HS-27A (cell line): ENCODE results near the gene NFATC4.
"Not testable (repeated sequence)": the region's sequence is repeated elsewhere in the genome, so short reads cannot be mapped to it uniquely, and the experiment has no call there.

ENCODE experiments used
- DNase-seq: peaks from one replicate; pipeline ENCODE4 v3.0.0-alpha.2; 2012; ENCODE audit warnings: low read depth, missing footprints

Gene NFATC4

GRCh38 chr14:24367514-24368211 is at the start of gene NFATC4:
Gene NFATC4 (plus strand): TSS chr14:24368184. CDS start chr14:24368341, 157 bp downstream.
- DNase-seq = peak; percentile 95

DNA sequence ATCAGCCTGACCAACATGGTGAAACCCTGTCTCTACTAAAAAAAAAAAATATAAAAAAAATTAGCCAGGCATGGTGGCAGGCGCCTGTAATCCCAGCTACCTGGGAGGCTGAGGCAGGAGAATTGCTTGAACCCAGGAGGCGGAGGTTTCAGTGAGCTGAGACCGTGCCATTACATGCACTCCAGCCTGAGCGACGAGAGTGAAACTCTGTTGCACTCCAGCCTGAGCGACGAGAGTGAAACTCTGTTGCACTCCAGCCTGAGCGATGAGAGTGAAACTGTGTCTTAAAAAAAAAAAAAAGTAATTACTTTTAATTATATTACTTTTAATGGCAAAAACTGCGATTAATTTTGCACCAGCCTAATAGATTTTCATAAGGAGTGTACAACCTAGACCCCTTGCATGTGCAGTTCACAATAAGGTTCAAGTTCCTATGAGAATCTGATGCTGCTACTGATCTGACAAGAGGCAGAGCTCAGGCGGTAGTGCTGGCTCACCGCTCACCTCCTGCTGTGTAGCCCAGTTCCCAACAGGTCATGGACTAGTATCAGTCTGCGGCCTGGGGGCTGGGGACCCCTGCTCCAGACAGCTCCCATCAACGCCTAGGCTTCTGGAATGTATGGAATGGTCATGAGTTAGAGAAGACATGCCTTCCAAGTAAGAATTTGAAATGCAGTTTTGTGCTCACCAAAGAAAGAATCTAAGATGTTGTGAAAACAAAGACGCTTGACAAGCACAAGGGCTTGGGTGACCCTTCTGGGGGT is 46.6 kb upstream of the NFATC4 start:
- DNase-seq = no peak

DNA sequence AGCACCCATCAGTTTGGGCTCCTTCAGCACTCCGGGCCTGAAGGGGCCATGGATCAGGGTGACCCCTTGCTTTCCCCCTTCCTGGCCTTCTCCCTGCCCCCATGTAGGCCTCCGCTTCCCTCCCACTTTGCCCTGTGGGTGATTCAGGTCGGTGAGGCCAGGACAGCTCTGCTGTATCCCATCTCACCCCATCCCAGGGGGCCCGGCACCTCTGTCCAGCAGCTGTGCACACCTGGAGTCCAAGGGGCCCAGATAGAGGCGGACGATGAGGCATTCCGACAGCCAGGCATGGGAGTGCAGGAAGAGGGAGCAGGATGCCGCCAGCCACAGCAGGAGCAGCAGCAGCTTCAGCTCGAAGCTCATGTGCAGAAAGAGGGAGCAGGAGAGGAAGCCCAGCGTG is 45.3 kb upstream of the NFATC4 start:
- DNase-seq = no peak

GRCh38 chr14:24323341-24323740 is 44.6 kb upstream of the NFATC4 start:
- no peak for DNase-seq

DNA sequence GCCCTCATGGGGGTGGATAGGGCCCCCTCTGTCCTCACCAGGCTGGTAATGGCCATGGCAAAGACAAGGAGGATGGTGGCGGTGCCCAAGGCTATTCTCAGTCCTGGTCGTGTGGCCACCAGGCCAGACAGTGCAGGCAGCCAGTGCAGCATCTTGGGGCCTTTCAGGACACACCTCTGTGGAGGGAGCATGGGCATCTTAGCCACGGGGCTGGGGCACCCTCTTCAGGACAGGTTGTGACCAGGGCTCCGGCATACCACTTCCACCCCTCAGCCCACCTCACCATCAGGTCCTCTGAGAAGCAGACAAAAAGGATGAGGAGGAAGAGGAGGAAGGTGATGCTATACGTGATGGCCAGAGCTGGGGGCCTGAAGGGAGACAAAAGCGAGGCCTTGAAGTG is 44.0 kb upstream of the NFATC4 start:
- DNase-seq = no peak

- DNase-seq = no peak
Observed at GRCh38 chr14:24325041-24325530, 42.9 kb upstream of the NFATC4 start.

DNA sequence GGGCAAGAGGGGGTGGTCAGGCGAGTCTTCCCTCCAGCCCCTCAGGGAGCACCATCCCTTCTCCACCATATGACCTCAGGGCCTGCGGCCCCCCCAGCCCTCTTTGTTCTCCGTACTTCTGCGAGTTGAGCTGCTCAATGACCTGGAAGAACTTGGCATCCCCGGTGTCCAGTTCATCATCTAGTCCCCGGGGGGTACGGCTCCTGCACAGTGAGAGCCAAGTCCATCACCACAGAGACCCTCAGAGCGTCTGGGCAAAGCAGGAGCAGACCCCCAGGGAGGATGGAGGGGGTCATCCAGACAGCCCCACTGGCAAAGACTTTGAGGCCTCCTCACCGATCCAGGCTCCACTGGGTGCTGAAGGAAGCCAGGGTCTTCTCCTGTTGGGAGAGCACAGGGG is 42.0 kb upstream of the NFATC4 start:
- no peak for DNase-seq

GRCh38 chr14:24327303-24327702 is 40.7 kb upstream of the NFATC4 start:
- no peak for DNase-seq

DNA sequence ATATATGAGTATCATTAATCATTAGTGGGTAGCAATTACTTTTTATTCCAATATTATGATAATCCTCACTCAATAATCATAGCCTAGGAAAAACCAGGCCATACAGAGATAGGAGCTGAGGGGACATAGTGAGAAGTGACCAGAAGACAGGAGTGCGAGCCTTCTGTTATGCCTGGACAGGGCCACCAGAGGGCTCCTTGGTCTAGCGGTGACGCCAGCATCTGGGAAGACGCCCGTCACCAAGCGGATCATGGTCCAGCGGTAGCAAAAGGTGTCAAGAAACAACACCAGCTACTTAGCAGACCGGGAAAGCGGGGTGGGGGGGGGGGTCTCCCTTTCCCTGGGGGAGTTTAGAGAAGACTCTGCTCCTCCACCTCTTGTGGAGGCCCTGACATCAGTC is 40.1 kb upstream of the NFATC4 start:
- not testable (repeated sequence) for DNase-seq

DNA sequence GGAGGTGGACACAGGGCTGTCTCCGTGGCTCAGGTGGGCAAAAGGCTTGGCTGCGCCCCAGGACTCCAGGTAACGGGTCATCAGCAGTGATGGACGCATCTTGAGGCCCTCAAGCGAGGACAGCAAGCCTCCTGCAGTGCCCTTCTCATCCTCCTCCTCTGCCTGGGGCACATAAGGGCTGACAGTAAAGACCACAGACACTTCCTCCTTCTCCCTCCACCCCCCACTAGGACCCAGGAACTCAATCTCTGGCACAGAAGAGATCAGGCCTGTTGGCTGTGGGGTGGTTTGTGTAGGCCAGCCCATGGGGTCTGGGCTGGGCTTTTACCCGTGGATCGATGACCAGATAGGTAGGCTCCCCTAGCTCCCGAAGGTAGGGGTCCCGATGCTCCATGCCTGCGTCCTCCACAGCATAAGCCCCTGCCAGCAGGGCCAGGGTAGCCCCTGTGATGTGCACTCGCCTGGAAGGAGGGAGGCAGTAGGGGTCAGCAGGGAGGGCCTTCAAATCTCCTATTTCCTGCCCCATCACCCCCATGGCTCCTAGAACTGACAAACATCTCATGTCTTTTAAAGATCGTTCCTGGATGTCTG is 38.8 kb upstream of the NFATC4 start:
- DNase-seq = no peak

DNA sequence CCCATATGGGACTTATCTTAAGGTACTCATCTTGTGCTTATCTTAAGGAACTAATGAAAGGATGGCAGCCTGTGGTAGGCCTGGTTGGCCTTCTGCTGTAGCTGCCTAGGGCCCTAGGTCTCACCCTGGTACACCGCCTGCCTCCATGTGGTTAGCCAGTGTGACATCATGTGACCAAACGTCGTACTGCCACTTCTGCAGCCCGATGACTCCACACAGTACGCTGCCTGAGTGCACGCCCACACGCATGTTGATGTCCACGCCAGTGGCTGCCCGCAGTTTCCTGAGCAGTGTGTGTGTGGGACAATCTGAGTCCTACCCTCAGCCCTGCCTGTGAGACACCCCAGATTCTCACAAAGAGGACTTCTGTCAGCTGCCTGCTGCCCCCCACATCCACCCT is 38.2 kb upstream of the NFATC4 start:
- DNase-seq = no peak

DNA sequence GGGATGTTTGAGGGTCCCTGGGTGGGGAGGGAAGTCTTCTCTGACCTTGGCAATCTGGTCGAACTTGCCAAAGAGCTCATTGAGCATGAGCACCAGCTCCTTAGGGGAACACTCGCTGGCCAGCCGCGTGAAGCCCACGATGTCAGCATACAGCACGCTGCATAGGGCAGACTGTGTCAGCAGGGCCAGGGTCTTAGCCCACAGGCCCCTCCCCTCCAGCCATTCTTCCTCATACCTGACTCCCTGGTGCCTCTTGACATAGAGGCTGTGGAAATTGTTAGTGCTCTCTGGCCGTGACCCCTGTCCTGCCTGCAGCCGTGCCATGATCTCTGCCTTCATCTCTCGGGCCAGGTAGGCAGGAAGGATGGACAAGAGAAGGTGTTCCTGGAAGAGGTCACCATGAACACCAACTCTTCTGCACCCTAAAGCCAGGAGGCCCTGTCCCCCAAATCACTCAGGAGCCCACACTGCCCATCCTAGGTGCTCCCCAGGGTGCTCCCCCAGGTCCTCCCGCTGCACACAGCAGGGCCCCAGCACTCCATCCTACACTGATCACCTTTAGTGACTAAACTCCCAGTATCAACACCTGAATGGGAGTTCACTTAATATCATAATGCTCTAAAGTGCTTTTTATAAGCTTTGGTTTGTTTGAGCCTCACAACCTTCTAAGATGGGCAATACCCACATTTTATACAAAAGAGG is 36.9 kb upstream of the NFATC4 start:
- DNase-seq = no peak

DNA sequence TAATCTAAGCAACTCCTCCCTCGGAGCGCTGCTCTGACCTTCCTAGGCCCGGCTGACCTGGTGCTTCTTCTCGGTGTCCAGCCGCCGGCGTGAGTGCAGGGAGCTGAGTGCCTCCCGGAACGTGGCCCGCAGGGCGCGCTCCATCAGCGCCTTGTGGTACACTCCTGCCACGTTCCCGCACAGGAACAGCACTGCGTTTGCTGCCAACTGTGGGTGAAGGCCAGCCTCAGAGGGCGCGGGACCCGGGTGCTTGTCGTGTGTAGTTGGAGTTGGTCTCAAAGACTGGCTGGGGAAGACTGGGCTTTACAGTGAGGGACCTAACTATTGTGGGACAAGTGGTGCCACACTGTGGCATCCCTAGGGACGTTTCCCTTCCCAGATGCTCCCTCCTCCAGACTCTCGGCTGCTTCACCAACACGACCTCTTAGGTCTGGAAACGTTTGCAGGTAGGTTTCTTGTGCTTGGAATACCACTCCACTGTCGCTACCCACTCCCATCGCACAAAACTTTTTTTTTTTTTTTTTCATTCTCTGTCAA is 36.2 kb upstream of the NFATC4 start:
- no peak for DNase-seq

- DNase-seq = no peak
Observed at GRCh38 chr14:24332268-24332993, 35.6 kb upstream of the NFATC4 start.

- no peak for DNase-seq
Observed at GRCh38 chr14:24334431-24335291, 33.3 kb upstream of the NFATC4 start, which contains the start of gene ADCY4. Gene ADCY4 (minus strand): TSS chr14:24335071. CDS start chr14:24334652, 419 bp downstream.

- DNase-seq = no peak
Observed at GRCh38 chr14:24335461-24336171, 32.4 kb upstream of the NFATC4 start.

DNA sequence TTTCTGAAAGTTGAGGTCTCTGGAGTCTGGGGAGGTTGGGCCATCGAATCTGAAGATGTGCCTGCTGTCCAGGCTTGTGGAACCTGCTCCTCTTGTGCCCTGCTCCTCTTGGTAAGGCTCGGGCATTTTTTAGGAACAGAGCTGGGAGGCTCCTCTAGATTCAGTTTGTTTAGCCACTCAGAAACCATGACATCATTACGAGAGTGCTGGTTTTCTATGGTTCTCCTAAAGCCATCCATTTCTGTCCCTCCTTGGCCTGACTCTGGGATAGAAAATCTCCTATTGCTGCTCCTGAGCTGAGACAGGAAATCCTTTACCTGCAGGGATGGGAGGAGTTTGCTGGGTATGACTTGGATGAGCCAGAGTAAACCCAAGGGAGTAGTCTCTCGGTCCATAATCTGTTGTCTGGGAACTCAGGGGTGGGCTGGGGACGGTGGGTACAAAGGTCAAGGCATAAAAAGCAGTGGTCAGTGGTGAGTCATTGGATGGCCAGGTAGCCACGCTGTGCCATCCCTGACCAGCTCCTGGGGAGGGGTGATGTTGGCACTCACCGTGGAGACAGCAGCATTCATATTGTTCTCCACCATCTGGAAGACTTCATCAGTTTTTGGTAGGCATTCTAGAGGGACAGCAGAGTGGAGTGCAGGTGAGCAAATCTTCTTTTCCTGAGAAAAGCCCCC is 30.7 kb upstream of the NFATC4 start:
- DNase-seq = no peak

- no peak for DNase-seq
Observed at GRCh38 chr14:24337824-24338175, 30.2 kb upstream of the NFATC4 start.

DNA sequence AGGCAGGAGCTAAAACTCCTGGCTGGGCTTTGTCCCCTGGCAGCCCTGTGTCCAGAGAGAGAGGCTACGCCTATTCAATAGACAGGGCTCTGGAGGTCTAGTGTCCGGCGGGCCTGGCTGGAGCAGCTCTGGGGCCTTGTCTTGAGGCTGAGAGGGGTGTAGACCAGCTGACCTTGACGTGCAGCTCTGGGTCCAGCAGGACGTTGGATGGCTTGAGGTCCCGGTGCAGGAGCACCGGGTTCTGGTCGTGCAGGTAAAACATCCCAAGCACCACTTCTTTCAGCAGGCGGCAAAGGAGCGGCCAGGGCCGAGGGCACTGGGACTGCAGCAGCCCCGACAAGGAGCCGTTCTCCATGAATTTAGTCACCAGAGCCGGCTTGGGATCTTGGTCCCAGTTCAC is 29.1 kb upstream of the NFATC4 start:
- DNase-seq = no peak
